A549 (cell line): ENCODE results near the gene RRBP1. TPM values are rescaled to one million over a fixed set of nuclear protein-coding genes. Genes with fewer than 3 reads are reported as not detected.

Experiments used
- ATAC-seq, 2 experiments: fragments of 200-7000 bp in 1 of 2; fragments of >200 bp in 1 of 2; cut with Nextera tagmentation in 1 of 2; cut with Tn5 transposase in 1 of 2; 3 replicates each; pipeline versions ENCODE4 v1.8.0 to v1.9.1; 2018 to 2020; ENCODE audit warnings: mild to moderate bottlenecking in 1 of 2, moderate library complexity in 1 of 2
- CTCF ChIA-PET: fragments of 300-600 bp; sonication (Branson Sonifier 250); formaldehyde crosslinking; extraction: SDS; loops from one replicate; lab custom pipeline; 2021; ENCODE audit warnings: antibody characterized with exemption, inconsistent platforms; lab: Yijun Ruan, JAX
- POLR2A ChIA-PET: fragments of 350-600 bp; formaldehyde crosslinking; extraction: SDS; loops from one replicate; lab custom pipeline; 2021; ENCODE audit warnings: antibody characterized with exemption, inconsistent platforms; lab: Yijun Ruan, JAX
- DNase-seq, 2 experiments: peaks; one replicate each; pipeline versions ENCODE4 v3.0.0 to v3.0.0-alpha.2; 2011 to 2016; ENCODE audit warnings: low read depth in 1 of 2, low spot score in 1 of 2
- FAIRE-seq: peaks from 2 replicates; lab custom pipeline; 2011; peaks lifted over from hg19 to GRCh38; lab: Jason Lieb, UNC
- H3K27ac ChIP-seq, 2 experiments: fragments of >200 bp; sonication (Bioruptor Twin); formaldehyde crosslinking; 3 replicates each; pipeline ENCODE4 v1.5.1; 2016 to 2017
- H3K4me1 ChIP-seq: fragments of >200 bp; sonication (Bioruptor Twin); formaldehyde crosslinking; 3 replicates; pipeline ENCODE4 v1.6.1; 2016
- H3K4me2 ChIP-seq: fragments of >200 bp; sonication (Bioruptor Twin); formaldehyde crosslinking; 3 replicates; pipeline ENCODE4 v1.6.1; 2016
- H3K4me3 ChIP-seq: fragments of >200 bp; sonication (Bioruptor Twin); formaldehyde crosslinking; 3 replicates; pipeline ENCODE4 v1.5.1; 2016
- H3K9me3 ChIP-seq: fragments of >200 bp; sonication (Bioruptor Twin); formaldehyde crosslinking; 3 replicates; pipeline ENCODE4 v1.6.1; 2016
- BHLHE40 ChIP-seq: IDR thresholded peaks from 2 replicates; pipeline ENCODE4 v1.6.1; 2012; ENCODE audit warnings: low read depth, low read length, inconsistent platforms
- CBX2 ChIP-seq: fragments of 200-600 bp; sonication (generic); IDR thresholded peaks from 2 replicates; pipeline ENCODE4 v1.6.1; 2016; ENCODE audit warnings: low read depth, mild to moderate bottlenecking, borderline replicate concordance
- CEBPB ChIP-seq, 2 experiments: fragments of >200 bp in 1 of 2; sonication (Bioruptor Twin) in 1 of 2; formaldehyde crosslinking in 1 of 2; IDR thresholded peaks; 2 replicates each; pipeline ENCODE4 v1.6.1; 2012 to 2016
- EHF ChIP-seq: fragments of 250-450 bp; sonication (Bioruptor Pico); IDR thresholded peaks from 2 replicates; pipeline ENCODE4 v1.5.0; 2020; ENCODE audit warnings: mild to moderate bottlenecking
- EHMT2 ChIP-seq: fragments of 200-600 bp; sonication (generic); IDR thresholded peaks from 2 replicates; pipeline ENCODE4 v1.6.1; 2016; ENCODE audit warnings: antibody characterized with exemption, low read depth, mild to moderate bottlenecking, moderate library complexity
- ESRRA ChIP-seq: fragments of 150-350 bp; IDR thresholded peaks from 2 replicates; pipeline ENCODE4 v1.6.1; 2014; ENCODE audit warnings: mild to moderate bottlenecking, low read length, borderline replicate concordance
- FOSB ChIP-seq: fragments of 250-450 bp; sonication (Bioruptor Pico); IDR thresholded peaks from 2 replicates; pipeline ENCODE4 v1.5.0; 2020; ENCODE audit warnings: mild to moderate bottlenecking, moderate library complexity
- FOXS1 ChIP-seq: fragments of 250-450 bp; sonication (Bioruptor Pico); IDR thresholded peaks from 2 replicates; pipeline ENCODE4 v1.5.0; 2020; ENCODE audit warnings: mild to moderate bottlenecking, moderate library complexity
- GATA3 ChIP-seq: IDR thresholded peaks from 2 replicates; pipeline ENCODE4 v1.6.1; 2012; ENCODE audit warnings: borderline replicate concordance
- HEYL ChIP-seq: fragments of 250-450 bp; sonication (Bioruptor Pico); IDR thresholded peaks from 2 replicates; pipeline ENCODE4 v1.8.0; 2021; ENCODE audit warnings: mild to moderate bottlenecking, moderate library complexity
- JUN ChIP-seq, 2 experiments: fragments of >200 bp; sonication (Bioruptor Twin); formaldehyde crosslinking; IDR thresholded peaks; 2 replicates in 1 of 2; 3 replicates in 1 of 2; pipeline ENCODE4 v1.6.1; 2016 to 2017
- KDM5A ChIP-seq: fragments of 200-600 bp; sonication (generic); IDR thresholded peaks from 2 replicates; pipeline ENCODE4 v1.6.1; 2016; ENCODE audit warnings: antibody characterized with exemption, mild to moderate bottlenecking
- MAFK ChIP-seq: fragments of 450-650 bp; IDR thresholded peaks from 2 replicates; pipeline ENCODE4 v1.6.1; 2014; ENCODE audit not compliant: partially characterized antibody
- MAX ChIP-seq: IDR thresholded peaks from 2 replicates; pipeline ENCODE4 v1.6.1; 2012
- MAZ ChIP-seq: fragments of 150-350 bp; IDR thresholded peaks from 2 replicates; pipeline ENCODE4 v1.6.1; 2014; ENCODE audit warnings: antibody characterized with exemption, low read depth, low read length, borderline replicate concordance
- NR3C1 ChIP-seq: fragments of >200 bp; sonication (Bioruptor Twin); formaldehyde crosslinking; IDR thresholded peaks from 3 replicates; pipeline ENCODE4 v1.6.1; 2017
- PHF8 ChIP-seq: fragments of 200-600 bp; sonication (generic); IDR thresholded peaks from 2 replicates; pipeline ENCODE4 v1.6.1; 2016; ENCODE audit warnings: low read depth, mild to moderate bottlenecking, antibody characterized with exemption, moderate library complexity, borderline replicate concordance
- RCOR1 ChIP-seq: fragments of 150-350 bp; IDR thresholded peaks from 2 replicates; pipeline ENCODE4 v1.6.1; 2014; ENCODE audit warnings: antibody characterized with exemption, low read length, low read depth
- REST ChIP-seq: fragments of 200-600 bp; sonication (generic); IDR thresholded peaks from 2 replicates; pipeline ENCODE4 v1.6.1; 2016; ENCODE audit warnings: antibody characterized with exemption, mild to moderate bottlenecking, moderate library complexity
- SMC3 ChIP-seq: fragments of >200 bp; sonication (Bioruptor Twin); formaldehyde crosslinking; IDR thresholded peaks from 3 replicates; pipeline ENCODE4 v1.6.1; 2018; ENCODE audit warnings: inconsistent platforms
- SREBF2 ChIP-seq: fragments of 450-650 bp; IDR thresholded peaks from 2 replicates; pipeline ENCODE4 v1.6.1; 2014; ENCODE audit warnings: mild to moderate bottlenecking, moderate library complexity
- TP53 ChIP-seq: fragments of 250-450 bp; sonication (Bioruptor Pico); IDR thresholded peaks from 2 replicates; pipeline ENCODE4 v1.5.0; 2021; ENCODE audit warnings: mild to moderate bottlenecking, moderate library complexity
- ZFP36 ChIP-seq: fragments of 450-650 bp; IDR thresholded peaks from 2 replicates; pipeline ENCODE4 v1.6.1; 2014; ENCODE audit warnings: borderline replicate concordance; ENCODE audit not compliant: partially characterized antibody
- WGBS: methylation state at CpG from one replicate; pipeline ENCODE4 v1.1.6; 2017; ENCODE audit errors: missing lambda C conversion rate; 5-methylcytosine and 5-hydroxymethylcytosine counted together
- polyA plus RNA-seq, 4 experiments: library from polyadenylated mRNA; depleted of rRNA in 3 of 4; stranded (reverse); fragments of >200 nt; fragmentation: RNase III in 1 of 4; extraction: RNeasy Plus Mini Kit Qiagen cat#74134 plus additional on column Dnase treatment in 1 of 4; gene quantifications; 2 replicates in 3 of 4; 3 replicates in 1 of 4; pipeline ENCODE4 v1.2.3, GENCODE V29; 2011 to 2017

Gene RRBP1
- polyA plus RNA-seq, 2 of the 4 experiments (the other 2 are of a cell fraction), result 51.6 to 79.6 TPM

- H3K9me3 ChIP-seq, result peaks cover 24% of the 10 kb centered on the region
- no peak overlapping the region for H3K4me2 ChIP-seq
- no peak for ATAC-seq
- FAIRE-seq, result no peak
- H3K4me1 ChIP-seq, result peaks cover 13% of the 10 kb centered on the region
- H3K4me3 ChIP-seq, result no peak overlapping the region
- no peak overlapping the region for H3K27ac ChIP-seq
- TF ChIP-seq EHF (no peak), MAZ (no peak), TP53 (CRISPR knock-in tag) (no peak), REST (no peak), NR3C1 (no peak), KDM5A (no peak)
- 28% methylated on average over 3 of the region's 3 CpGs for WGBS
- no peak for DNase-seq
- ChIA-PET POLR2A (no interaction called here), CTCF (interaction anchor here (1.0 to 1.7 kb wide), 3 partner anchors 35 to 210 kb away, joined by 3 to 5 read pairs (median 4); no protein-coding TSS in a partner anchor)
Observed at GRCh38 chr20:17687800-17688199, 5.8 kb upstream of the RRBP1 start.

- 5% methylated on average over 1 of the region's 1 CpG for WGBS
- TF ChIP-seq NR3C1, result no peak
- no peak for TF ChIP-seq CBX2
- no peak for TF ChIP-seq PHF8
- TF ChIP-seq CEBPB (IDR thresholded peaks at IDR 0.05), result no peak
- TF ChIP-seq SREBF2, result no peak
- TF ChIP-seq ZFP36, result no peak
- TF ChIP-seq FOSB (CRISPR knock-in tag), result no peak
- no peak for TF ChIP-seq MAX
- ATAC-seq (no peak), DNase-seq (no peak), FAIRE-seq (no peak)
- Histone ChIP-seq H3K27ac (no peak overlapping the region), H3K4me3 (no peak overlapping the region), H3K9me3 (peaks cover 24% of the 10 kb centered on the region), H3K4me2 (no peak overlapping the region), H3K4me1 (peaks cover 16% of the 10 kb centered on the region)
- CTCF ChIA-PET, result no interaction called here
- POLR2A ChIA-PET, result interaction anchor here (0.7 kb wide), 1 partner anchor 213 kb away, joined by 8 read pairs; no protein-coding TSS in a partner anchor
Observed at GRCh38 chr20:17685168-17685567, 3.1 kb upstream of the RRBP1 start.

- POLR2A ChIA-PET, result no interaction called here
- CTCF ChIA-PET, result interaction anchor here (0.6 to 5.9 kb wide), 10 partner anchors 8 to 592 kb away, joined by 3 to 58 read pairs (median 4); no protein-coding TSS in a partner anchor
- Histone ChIP-seq H3K4me3 (no peak overlapping the region), H3K4me1 (peaks cover 25% of the 10 kb centered on the region), H3K9me3 (peaks cover 24% of the 10 kb centered on the region), H3K4me2 (no peak overlapping the region), H3K27ac (no peak overlapping the region)
- WGBS, result 32% methylated on average over 13 of the region's 13 CpGs
- DNase-seq (no peak), ATAC-seq (no peak), FAIRE-seq (no peak)
- no peak for TF ChIP-seq SMC3
- TF ChIP-seq MAZ, result no peak
- no peak for TF ChIP-seq ESRRA
- TF ChIP-seq GATA3, result no peak
- no peak for TF ChIP-seq RCOR1
- TF ChIP-seq MAFK, result no peak
- TF ChIP-seq BHLHE40, result no peak
- no peak for TF ChIP-seq TP53 (CRISPR knock-in tag)
- no peak for TF ChIP-seq HEYL (CRISPR knock-in tag)
- TF ChIP-seq EHMT2, result no peak
- TF ChIP-seq EHF, result no peak
- TF ChIP-seq FOXS1 (CRISPR knock-in tag), result no peak
- no peak for TF ChIP-seq JUN (IDR thresholded peaks at IDR 0.05)
Observed at GRCh38 chr20:17684077-17684888, 2.2 kb upstream of the RRBP1 start.
